ENCODE results near the gene SPTBN4. TPM values are rescaled to one million over a fixed set of nuclear protein-coding genes. Genes with fewer than 3 reads are reported as not detected.
"Not testable (repeated sequence)": the region's sequence is repeated elsewhere in the genome, so short reads cannot be mapped to it uniquely, and the experiment has no call there.

The SPTBN4 gene
- total RNA-seq, 1 donor from 2014 or later = 3.4 TPM

- Mint-ChIP-seq H3K4me3 (no peak overlapping the region), H3K36me3 (peaks cover 45% of the 10 kb centered on the region), H3K27ac (peak overlapping the region; percentile 86), H3K9me3 (no peaks in the 10 kb centered on the region), H3K4me1 (peaks cover 19% of the 10 kb centered on the region), H3K27me3 (ENCODE audit: low read depth) (no peaks in the 10 kb centered on the region)
- DNase-seq (ENCODE audit: low spot score in 2 of 2, unreplicated experiment in 2 of 2) = no peak
- TF ChIP-seq, protein P1, sequence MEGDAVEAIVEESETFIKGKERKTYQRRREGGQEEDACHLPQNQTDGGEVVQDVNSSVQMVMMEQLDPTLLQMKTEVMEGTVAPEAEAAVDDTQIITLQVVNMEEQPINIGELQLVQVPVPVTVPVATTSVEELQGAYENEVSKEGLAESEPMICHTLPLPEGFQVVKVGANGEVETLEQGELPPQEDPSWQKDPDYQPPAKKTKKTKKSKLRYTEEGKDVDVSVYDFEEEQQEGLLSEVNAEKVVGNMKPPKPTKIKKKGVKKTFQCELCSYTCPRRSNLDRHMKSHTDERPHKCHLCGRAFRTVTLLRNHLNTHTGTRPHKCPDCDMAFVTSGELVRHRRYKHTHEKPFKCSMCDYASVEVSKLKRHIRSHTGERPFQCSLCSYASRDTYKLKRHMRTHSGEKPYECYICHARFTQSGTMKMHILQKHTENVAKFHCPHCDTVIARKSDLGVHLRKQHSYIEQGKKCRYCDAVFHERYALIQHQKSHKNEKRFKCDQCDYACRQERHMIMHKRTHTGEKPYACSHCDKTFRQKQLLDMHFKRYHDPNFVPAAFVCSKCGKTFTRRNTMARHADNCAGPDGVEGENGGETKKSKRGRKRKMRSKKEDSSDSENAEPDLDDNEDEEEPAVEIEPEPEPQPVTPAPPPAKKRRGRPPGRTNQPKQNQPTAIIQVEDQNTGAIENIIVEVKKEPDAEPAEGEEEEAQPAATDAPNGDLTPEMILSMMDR (IDR thresholded peaks at IDR 0.05; ENCODE audit: unreplicated experiment) = no peak
These were observed 155.9 kb downstream of the SPTBN4 start for GRCh38 chr19:40622773-40623075.

DNA sequence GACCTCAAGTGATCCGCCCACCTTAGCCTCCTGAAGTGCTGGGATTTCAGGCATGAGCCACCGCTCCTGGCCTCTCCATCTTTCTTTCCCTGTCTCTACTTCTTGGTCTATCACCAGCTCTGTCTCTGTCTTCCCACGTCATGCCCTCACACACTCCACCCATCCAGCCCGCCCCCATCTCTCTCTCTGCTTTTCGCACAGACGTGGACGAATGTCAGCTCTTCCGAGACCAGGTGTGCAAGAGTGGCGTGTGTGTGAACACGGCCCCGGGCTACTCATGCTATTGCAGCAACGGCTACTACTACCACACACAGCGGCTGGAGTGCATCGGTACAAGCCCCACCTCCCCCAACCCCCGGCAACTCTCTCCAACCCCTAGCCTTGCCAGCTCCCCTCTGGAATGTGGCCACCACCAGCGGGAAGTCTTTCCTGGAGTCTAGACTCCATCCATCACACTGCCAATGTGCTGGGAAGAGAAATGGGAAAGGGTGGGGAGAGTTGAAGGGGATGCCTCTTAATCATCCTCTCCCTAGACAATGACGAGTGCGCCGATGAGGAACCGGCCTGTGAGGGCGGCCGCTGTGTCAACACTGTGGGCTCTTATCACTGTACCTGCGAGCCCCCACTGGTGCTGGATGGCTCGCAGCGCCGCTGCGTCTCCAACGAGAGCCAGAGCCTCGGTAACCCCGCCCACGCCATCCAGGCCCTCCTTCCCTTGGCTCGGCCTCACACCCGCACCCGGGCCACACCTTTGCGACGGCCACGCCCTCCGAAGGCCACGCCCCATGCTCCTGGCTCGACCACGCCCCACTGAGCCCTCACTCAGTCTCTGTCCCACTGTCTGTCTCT lies 156.8 kb downstream of the SPTBN4 start:
- peaks cover 19% of the 10 kb centered on the region for H3K4me1 Mint-ChIP-seq
- peak overlapping the region; percentile 86 for H3K27ac Mint-ChIP-seq
- H3K9me3 Mint-ChIP-seq = no peaks in the 10 kb centered on the region
- peaks cover 39% of the 10 kb centered on the region for H3K36me3 Mint-ChIP-seq
- TF ChIP-seq, protein P1 (IDR thresholded peaks at IDR 0.05; ENCODE audit: unreplicated experiment) = no peak
- H3K4me3 Mint-ChIP-seq = peak overlapping the region; percentile 18
- no peaks in the 10 kb centered on the region for H3K27me3 Mint-ChIP-seq (ENCODE audit: low read depth)
- DNase-seq (ENCODE audit: low spot score in 2 of 2, unreplicated experiment in 2 of 2) = peak; percentile 70 to 78

GRCh38 chr19:40624369-40625153 lies 157.8 kb downstream of the SPTBN4 start:
- not testable (repeated sequence) for H3K4me3 Mint-ChIP-seq; H3K9me3 Mint-ChIP-seq; DNase-seq (ENCODE audit: low spot score in 2 of 2, unreplicated experiment in 2 of 2); H3K27me3 Mint-ChIP-seq (ENCODE audit: low read depth)
- H3K4me1 Mint-ChIP-seq = peaks cover 19% of the 10 kb centered on the region
- H3K36me3 Mint-ChIP-seq = peaks cover 34% of the 10 kb centered on the region
- peak overlapping the region; percentile 39 for H3K27ac Mint-ChIP-seq

GRCh38 chr19:40625406-40626120 lies 158.8 kb downstream of the SPTBN4 start:
- H3K27me3 Mint-ChIP-seq (ENCODE audit: low read depth) = no peaks in the 10 kb centered on the region
- no peaks in the 10 kb centered on the region for H3K9me3 Mint-ChIP-seq
- no peak for DNase-seq (ENCODE audit: low spot score in 2 of 2, unreplicated experiment in 2 of 2)
- peaks cover 21% of the 10 kb centered on the region for H3K4me1 Mint-ChIP-seq
- TF ChIP-seq, protein P1 (IDR thresholded peaks at IDR 0.05; ENCODE audit: unreplicated experiment) = no peak
- no peak overlapping the region for H3K4me3 Mint-ChIP-seq
- H3K27ac Mint-ChIP-seq = peak overlapping the region; percentile 35
- H3K36me3 Mint-ChIP-seq = peaks cover 35% of the 10 kb centered on the region

Other genes starting within 250 kb of the SPTBN4 start
- gene TTC9B, start 248.6 kb upstream of the SPTBN4 start, total RNA-seq = not detected in 3 replicates
- gene CCNP, start 240.3 kb upstream of the SPTBN4 start, total RNA-seq = 0.98 to 1.8 TPM (median 1.0 TPM) in 3 replicates
- gene AKT2, start 181.7 kb upstream of the SPTBN4 start, total RNA-seq = 192 to 200 TPM (median 194 TPM) in 3 replicates
- gene C19orf47, start 118.6 kb upstream of the SPTBN4 start, total RNA-seq = 15.3 to 17.8 TPM (median 16.3 TPM) in 3 replicates
- gene PLD3, start 118.3 kb upstream of the SPTBN4 start, total RNA-seq = 369 to 379 TPM (median 376 TPM) in 3 replicates
- gene HIPK4, start 76.8 kb upstream of the SPTBN4 start, total RNA-seq = 0.20 to 0.32 TPM (median 0.31 TPM) in 3 replicates
- 4.7 to 5.2 TPM (median 5.2 TPM) in 3 replicates for gene PRX, start 53.6 kb upstream of the SPTBN4 start, total RNA-seq
- 10.7 to 11.0 TPM (median 10.8 TPM) in 3 replicates for gene SERTAD1, start 41.0 kb upstream of the SPTBN4 start, total RNA-seq
- 70.0 to 75.5 TPM (median 70.5 TPM) in 3 replicates for gene SERTAD3, start 22.7 kb upstream of the SPTBN4 start, total RNA-seq
- gene BLVRB, start 1.3 kb upstream of the SPTBN4 start, total RNA-seq = 38.5 to 42.7 TPM (median 42.2 TPM) in 3 replicates
- gene SHKBP1, start 109.9 kb downstream of the SPTBN4 start, total RNA-seq = 60.9 to 65.3 TPM (median 61.6 TPM) in 3 replicates
- 341 to 364 TPM (median 344 TPM) in 3 replicates for gene LTBP4, start 134.4 kb downstream of the SPTBN4 start, total RNA-seq
- 35.0 to 42.5 TPM (median 39.2 TPM) in 3 replicates for gene NUMBL, start 223.7 kb downstream of the SPTBN4 start, total RNA-seq
- gene COQ8B, start 249.9 kb downstream of the SPTBN4 start, total RNA-seq = 45.9 to 58.3 TPM (median 54.8 TPM) in 3 replicates

Data from mesothelial cell of epicardium (in vitro differentiated cells).